Left kidney (tissue), 2 donors: Measurements from ENCODE around the gene SPATA13. TPM values are rescaled to one million over a fixed set of nuclear protein-coding genes. Genes with fewer than 3 reads are reported as not detected.

Source experiments
- DNase-seq: peaks from one replicate; pipeline ENCODE4 v3.0.0-alpha.2; 2013
- polyA plus RNA-seq: library from polyadenylated mRNA; unstranded; fragments of 120-200 nt; gene quantifications from one replicate; pipeline ENCODE4 v1.2.1, GENCODE V29; 2013; ENCODE audit not compliant: insufficient read length

Gene SPATA13
- polyA plus RNA-seq, 1 donor, result 68.1 TPM

DNA sequence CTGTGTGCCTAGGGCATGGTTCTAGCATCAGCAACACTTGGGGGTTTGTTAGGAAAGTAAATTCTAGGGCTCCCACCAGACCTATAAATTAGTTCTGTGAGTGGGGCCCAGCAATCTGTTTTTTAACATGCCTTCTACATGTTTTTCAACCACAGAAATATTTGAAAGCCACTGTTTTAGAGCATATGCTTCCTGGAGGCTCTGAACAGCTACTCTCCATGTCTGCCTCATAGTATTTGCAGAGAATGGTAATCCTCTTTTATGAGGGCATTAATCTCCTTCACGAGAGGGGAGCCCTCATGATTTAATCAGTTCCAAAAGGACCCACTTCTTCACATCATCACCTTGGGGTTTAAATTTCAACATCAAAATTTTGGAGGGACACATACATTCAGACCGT is 6.0 kb downstream of the SPATA13 start:
- no peak for DNase-seq

DNA sequence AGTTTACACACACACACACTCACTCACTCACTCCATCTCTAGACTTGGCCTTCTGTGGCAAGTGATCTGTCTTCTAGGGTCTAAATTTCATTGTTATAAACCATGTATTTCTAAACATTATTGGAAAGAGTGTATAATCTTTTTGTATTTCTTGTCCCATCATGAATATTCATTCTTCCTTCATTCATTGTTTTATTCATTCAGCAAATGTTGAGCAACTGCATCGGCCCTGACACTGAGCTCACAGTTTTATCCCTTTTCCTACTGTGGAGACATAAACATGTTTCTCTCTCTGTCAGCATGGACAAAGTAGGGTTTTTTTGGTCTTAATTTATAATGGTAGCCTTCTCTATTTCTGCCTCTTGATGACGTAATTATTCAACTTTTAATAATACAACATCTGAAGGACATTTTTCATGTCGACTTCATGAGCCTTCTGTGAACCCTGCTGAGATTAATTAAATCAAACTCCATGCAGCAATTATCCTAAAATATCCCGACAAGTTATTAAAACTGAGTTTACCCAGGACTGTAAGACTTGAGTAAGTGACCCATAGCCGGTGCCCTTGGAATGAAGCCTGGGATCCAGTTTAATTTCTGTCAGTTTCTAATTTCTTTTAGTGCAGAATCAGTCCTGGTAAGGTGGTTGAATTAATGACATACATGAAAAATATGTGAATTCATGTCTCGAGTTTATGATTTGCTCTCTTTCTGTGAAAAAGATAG is 7.3 kb downstream of the SPATA13 start:
- DNase-seq, result no peak

DNA sequence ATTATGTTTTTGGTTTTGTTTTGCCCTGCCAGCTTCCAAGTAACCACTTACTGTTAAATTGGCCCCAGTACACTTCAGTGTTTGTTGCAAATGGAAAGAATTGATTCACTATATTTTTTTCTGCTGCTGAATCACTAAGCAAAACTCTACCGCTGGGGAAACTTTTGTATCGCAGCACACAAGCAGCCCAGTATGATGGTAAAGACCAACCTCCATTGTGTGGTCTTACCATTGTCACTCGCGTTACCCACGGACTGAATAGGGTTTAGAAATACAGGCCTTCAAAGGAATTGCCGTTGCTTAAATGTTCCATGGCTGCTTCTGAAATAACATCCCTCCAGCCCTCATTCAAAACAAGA is 7.9 kb downstream of the SPATA13 start:
- DNase-seq, result no peak

DNA sequence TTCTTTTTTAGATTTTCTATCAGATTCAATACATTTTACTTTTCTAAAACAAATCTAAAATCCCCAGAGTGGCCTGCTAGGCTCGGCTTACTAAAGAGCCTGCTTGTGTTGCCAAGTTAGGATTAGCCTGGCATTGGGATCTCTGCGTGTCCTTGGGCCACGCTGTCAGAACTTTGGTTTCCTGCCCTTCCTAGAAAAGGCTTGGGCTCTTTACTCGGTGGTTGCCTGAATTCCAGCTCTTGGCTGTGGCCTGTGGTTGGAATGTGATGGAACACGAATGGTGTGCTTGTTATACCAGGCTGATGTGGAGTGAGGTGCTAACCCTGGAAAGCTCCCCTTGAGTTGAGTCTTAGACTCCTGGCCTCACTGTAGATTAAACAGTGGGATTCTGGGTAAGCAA is 8.5 kb downstream of the SPATA13 start:
- no peak for DNase-seq

DNA sequence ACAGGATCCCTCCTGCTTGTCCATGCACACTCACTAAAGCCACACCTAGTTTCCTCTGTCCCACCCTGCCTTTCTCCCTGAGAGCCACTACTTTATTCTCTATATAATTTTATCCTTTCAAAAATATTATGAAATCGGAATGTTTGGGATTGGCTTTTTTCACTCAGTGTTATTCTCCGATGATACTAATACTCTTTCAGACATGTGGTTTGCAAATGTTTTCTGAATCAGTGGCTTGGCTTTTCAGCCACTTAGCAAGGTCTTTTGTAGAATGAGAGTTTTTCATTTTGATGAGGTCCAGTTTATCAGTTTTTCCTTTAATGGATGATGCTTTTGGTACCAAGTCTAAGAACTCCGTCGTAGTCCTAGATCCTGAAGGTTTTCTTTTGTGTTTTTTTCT is 11.6 kb downstream of the SPATA13 start:
- no peak for DNase-seq

DNA sequence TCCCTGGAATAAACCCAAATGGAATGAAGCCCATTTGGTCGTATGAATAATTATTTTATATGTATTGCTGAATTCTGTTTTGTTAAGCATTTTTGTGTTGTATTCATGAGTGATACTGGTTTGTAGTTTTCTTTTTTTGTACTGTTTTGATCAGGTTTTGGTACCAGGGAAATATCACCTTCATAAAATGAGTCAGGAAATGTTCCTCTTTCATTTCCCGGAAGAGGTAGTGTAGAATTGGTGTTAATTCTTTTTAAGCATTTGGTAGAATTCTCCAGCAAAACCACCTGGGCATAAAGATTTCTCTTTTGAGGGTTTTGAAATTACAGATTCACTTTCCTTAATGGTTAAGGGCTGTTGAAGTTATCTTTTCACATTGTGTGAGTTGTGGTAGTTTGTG is 13.3 kb downstream of the SPATA13 start:
- DNase-seq, result no peak

DNA sequence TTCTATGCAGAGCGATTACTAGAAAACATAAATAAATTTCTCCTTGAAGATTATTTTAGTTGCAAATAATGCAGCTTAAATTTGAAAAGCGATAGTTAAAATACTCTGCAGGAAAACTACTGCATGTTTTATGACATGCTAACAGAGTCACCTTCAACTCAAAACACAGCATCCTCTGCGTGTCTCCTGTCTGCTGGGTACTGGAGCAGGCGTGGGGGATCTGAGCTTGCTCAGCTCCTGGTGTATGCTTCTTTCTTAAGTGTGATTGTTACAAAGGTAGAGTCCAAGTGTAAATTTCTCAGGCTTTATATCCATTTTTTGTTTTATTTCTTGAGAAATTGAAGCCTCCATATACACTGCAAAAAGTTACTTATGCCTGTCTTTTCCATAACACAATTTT is 15.3 kb downstream of the SPATA13 start:
- DNase-seq, result no peak

DNA sequence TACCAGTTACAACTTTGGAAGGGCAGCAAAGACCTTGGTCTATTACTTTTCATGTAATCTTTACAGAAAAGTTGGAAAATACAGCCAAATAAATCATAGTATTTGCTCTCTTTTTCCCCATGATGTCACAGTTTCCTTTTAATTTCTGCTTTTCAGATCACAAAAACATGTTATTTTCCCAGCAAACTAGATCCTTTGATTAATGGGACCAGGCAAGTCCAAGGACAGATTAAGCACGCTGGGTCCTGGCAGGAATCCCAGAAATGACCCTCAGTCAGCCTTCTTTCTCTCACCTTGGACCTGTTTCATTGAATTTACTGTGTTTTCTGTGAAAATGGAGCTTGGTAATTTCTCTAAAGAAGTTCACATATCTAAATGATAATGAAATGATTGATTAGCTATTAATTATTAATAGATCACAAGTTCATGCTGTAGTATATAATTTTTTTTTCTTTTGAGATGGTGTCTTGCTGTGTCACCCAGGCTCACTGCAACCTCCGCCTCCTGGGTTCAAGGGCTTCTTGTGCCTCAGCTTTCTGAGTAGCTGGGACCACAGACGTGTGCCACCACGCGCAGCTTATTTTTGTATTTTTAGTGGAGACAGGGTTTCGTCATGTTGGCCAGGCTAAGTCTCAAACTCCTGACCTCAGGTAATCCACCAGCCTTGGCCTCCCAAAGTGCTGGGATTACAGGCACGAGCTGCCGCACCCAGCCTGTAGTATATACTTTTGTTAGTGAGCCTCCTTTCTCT is 16.0 kb downstream of the SPATA13 start:
- no peak for DNase-seq

DNA sequence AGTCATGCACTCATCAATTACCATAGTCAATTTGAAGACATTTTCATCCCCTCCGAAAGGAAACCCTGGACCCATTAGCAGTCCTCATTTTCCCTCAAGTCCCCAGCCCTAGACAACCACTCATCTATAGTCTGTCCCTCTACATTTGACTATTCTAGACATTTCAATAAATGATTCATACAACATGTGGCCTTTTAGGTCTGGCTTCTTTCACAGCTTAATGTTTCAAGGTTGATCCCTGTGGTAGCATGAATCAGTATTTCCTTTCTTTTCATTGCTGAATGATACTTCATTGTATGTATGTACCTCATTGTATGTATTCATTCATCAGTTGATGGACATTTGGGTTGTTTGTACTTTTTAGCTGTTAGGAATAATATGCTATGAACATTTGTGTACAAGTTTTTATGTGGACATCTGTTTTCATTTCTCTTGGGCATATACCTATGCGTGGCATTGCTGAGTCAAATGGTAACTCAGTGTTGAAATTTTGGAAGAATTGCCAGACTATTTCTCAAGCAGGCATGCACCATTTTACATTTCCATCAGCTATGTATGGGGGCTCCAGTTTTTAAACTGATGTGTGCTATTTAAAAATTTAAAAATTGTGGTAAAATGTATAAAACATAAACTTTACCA is 18.4 kb downstream of the SPATA13 start:
- no peak for DNase-seq

DNA sequence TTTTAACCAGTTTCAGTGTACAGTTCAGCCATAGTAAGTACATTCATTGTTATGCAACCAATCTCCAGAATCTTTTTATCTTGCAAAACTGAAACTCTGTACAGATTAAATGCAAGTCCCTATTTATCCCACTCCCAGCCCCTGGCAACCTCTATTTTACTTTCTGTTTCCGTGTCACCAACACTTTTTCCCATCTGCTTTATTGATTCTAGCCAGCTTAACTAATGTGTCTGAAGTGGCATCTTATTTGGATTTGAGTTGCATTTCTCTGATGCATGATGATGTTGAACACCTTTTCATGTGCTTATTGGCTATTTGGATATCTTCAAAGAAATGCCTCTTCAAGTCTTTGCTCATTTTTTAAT is 18.9 kb downstream of the SPATA13 start:
- no peak for DNase-seq

DNA sequence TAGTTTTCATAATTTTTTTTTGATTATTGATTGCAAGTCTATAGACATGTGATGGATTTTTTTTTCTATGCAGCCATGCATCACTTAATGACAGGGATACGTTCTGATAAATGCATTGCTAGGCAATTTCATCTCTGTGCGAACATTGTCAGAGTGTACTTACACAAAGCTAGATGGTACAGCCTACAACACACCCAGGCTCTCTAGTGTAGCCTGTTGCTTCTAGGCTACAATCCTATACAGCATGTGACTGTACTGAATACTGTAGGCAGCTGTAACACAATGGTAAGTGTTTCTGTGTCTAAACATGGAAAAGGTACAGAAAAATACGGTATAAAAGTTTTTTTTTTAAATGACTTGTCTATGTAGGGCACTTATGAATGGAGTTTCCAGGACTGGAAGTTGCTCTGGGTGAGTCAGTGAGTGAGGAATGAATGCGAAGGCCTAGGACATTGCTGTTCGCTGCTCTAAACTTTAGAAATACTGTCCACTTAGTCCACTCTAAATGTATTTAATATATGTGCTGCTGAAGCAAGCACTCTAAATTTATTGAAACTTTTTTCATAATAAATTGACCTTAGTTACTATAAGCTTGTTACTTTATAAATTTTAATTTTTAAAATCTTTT is 20.3 kb downstream of the SPATA13 start:
- no peak for DNase-seq

DNA sequence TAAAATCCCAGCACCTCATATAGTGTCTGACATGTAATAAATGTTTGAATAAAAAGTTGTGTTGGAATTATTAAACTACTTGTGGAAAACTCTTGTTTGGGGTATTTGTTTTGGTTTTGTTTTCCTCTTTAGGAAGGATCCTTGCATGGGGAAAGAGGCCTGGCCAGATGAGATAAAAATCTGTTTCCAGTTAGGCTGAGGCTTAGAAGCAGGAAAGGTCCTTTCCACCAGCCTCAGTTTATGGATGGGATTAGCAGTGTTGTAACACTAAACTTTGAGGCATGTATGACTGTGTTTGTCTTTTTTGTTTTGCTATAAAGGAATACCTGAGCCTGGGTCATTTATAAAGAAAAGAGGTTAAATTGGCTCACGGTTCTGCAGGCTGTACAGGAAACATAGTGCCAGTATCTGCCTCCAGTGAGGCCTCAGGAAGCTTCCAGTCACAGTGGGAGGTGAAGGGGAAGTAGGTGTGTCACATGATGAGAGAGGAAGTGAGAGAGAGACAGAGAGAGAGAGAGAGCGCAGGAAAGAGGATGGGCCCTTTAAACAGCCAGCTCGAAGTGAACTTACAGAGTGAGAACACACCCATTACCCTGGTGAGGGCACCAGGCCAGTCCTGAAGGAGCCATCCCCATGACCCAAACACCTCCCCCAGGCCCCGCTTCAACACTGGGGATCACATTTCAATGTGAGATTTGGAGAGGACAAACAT is 21.6 kb downstream of the SPATA13 start:
- no peak for DNase-seq

DNA sequence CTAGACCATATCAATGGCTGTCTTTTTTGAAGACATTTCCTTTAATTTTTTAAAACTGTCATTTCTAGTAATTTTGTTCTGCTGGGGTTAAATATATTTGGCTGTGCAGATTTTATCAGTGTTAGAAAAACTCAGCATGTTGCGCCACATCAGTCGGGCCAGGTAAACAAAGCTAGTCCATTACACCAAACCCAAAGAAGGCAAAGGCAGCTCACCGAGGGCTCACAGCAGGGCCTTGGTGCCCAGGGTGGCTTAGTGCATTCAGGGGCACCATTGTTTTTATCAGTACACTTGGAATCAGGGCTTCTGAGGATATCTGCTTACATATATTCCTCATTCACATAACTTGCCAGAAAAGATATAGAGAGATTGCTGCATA is 22.2 kb downstream of the SPATA13 start:
- DNase-seq, result no peak

DNA sequence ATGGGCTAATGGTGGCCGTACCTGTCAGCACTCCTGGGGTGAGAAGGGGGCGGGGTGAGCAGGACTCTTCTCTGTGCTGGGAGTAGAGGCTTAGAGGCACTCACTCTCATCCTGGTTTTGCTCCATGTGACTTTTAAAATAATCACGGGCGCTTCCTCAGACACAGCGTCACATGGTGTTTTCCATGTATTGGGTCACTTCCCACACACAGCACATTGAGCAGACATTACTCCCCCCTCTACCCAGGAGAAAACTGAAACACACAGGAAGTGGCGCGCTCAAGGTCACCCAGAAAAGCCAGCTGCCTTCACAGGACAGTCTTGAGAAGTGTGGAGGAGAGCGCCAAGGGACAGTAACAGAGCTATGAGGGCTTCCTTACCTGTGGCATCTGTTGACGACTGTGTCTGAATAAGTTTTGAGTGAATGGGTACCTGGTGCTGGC is 23.2 kb downstream of the SPATA13 start:
- DNase-seq, result no peak

DNA sequence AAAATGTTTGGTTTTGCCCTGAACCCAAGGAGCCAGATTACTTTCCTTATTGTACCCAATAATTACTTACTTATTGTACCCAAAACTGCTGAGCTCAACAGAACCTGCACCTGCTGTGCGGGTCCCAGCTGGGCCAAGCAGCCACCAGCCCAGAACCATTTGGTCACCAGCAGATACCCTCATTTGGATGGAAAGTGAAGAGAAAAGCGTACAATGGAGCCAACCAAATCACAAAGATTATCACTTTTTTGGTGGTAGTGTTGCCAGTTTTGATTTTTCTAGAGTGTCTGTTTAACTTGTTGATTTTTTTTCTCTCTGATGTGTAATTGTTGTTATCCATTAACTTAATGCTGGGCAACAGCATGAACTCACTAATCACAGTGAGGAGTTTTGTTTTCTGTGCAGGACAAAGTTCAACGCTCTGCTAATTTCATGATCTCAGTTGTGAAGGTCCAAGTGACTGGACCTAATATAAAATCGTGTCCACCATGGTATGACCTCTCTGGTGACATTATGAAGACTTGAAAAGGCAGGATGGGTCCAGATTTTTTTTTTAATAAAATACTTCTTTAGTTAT is 23.8 kb downstream of the SPATA13 start:
- peak; percentile 53 for DNase-seq

DNA sequence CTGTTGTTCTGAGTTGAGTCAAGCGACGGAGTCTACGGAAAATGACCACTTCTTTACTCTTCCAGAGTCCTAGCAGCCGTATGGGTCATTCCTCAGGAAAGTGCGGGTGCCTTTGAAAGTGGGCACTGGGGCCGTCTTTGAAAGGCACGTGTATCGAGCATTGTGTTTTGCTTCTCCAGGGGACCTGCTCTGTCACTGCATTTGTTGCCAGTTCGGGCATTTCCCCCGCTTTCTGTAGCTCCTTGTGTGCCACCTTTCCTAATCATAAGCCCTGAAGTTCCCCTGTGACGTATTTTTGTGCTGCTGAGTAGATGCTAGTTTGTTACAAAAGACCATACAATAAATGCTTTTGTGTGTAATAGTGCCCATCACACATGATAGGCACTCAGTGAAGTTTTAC is 24.4 kb downstream of the SPATA13 start:
- no peak for DNase-seq

DNA sequence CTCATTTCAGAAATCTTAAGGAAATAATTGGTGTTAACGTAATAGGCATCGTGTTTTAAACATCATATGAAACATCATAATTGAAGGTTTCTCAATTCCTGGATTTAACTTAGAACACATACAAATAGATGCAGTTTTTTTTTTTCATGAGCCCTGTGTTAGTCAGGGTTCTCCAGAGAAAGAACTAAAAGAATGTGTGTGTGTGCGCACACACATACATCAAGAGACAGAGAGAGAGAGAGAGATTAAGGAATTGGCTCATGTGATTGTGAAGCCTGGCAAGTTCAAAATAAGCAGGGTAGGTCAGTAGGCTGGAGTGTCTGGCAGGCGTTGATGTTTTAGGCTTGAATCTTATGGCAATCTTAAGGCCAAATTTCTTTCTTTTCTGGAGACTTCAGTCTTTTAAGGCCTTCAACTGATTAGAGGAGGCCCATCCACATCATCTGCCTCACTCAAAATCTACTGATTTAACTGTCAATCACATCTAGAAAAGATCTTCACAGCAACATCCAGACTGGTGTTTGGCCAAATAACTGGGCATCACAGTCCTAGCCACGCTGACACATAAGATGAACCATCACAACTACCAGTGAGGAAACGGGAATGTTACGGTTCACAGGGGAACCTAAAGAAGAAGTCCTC is 25.2 kb downstream of the SPATA13 start:
- no peak for DNase-seq

DNA sequence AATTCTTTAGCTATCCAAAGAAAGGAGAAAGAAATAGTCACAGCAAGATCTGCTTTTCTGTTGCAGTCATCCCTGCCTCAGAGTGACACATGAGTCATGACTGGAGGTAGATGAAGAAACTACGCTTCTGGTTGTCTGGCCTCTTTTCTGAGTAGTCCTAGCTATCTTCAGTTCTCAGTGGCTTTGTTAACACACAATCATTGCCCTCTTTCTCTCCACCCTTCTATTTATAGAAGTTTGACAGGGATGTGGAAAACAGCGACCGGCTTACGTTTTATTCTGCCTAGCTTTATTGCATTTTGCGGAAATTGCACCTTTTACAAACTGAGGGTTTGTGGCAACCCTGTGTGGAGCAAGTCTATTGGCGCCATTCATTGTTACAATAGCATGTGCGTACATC is 26.7 kb downstream of the SPATA13 start:
- DNase-seq, result no peak

DNA sequence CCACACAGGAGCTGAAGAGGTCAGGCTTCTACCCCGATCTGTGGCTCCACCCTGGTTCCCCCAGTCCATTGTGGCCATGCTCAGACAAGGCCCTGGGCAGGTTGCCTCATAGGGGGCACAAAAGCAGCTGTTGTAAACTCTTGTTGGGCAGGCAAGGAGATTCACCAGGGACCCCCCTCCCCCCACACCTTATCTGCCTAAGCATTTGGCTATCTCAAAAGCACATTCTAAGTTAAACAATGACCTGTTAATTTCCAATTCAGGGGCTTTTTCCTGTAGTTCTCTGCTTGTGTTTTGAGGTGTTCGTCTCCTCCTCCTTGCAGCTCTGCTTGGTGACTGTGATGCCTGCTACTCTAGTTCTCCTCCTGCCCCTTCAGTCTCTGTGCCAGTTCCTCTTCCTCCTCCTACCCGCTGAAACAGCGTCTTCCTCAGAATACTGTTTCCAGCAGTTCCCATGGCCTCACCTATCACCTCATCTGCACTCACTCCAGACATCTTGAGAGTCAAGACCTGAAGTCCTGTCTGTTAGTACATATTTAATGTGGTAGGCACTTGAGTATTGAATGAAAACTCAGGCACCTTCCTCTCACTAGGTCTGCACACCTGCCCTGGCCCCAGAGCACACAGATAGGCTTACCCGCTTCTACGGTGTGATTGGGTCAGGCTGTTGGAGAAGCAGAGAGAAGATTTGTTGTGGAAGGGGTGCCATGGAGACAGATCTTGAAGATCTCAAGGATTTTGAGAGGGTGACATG is 31.7 kb downstream of the SPATA13 start:
- no peak for DNase-seq

DNA sequence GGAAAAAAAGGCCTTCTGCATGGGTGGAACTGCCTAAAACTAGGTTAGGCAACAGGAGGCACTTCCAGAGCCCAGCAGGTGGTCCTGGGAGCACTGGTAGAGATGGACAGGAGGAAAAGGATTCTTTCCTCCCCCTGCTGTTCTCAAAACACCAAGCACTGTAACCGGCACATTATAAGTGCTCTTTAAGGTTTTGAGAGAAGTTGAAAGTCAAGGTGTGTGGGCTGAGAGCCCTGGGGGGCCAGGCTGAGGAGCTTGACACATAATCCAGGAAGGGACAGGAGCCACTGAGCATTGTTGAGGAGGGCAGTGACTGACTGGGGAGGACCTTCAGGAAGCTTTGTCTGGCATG is 32.3 kb downstream of the SPATA13 start:
- no peak for DNase-seq

DNA sequence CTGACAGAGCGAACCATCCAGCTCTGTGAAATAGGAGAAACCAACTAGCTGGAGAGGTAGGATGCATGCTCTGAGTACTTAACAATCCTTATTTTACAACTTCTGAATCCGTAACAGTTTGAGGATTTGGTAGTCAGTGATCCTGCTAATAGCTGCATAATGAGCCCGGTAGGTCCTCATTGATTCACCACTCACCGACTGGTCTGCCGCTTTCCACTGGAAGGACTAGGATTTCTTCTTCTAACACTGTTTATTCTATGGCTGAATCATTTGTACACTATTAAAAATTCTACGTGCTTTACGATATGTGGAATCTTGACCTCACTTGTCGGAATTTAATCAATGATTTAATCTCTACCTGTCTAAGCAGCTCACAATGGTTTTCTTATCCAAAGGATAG is 33.9 kb downstream of the SPATA13 start:
- no peak for DNase-seq
